ENCODE data around the gene FMNL2. TPM values are rescaled to one million over a fixed set of nuclear protein-coding genes. Genes with fewer than 3 reads are reported as not detected.
A peak's percentile ranks its signal among the peaks of the same experiment; 100 is the strongest.

The FMNL2 gene
- total and polyA plus RNA-seq, 12 donors = 3.3 to 16.0 (median 4.5) TPM

DNA sequence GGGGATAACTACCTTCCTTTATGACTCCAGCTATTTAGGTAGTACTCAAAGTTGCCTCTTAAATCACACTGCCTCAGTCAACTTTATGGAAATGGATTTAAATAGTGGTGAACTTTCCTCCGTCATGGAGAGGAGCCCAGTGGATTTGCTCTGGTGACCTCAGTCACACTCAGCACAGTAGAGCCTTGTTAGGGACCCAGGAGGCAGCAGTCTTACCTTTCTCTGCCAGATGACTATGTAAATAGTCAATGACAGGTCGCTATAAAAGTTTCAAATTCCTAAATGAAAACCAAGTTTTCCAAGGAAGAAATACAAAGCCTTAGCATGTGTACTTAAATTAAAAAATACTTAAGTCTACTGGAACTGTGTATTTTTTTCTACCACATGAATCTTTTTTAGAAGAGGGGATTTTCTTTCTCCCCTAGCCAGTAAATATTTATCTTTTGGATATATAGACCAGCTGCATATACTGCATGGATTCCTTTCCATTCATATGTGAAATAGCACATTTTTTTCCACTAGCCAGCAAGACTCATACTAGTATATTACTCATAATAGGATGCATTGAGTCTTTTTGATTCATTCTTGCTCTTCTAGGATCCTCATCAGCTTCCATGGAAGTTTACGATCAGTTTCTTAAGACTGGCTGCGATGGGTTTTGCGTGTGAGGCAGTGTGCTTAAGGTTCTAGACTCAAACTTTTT lies 147.1 kb downstream of the FMNL2 start:
- no peaks in the 10 kb centered on the region for H3K27me3 ChIP-seq

DNA sequence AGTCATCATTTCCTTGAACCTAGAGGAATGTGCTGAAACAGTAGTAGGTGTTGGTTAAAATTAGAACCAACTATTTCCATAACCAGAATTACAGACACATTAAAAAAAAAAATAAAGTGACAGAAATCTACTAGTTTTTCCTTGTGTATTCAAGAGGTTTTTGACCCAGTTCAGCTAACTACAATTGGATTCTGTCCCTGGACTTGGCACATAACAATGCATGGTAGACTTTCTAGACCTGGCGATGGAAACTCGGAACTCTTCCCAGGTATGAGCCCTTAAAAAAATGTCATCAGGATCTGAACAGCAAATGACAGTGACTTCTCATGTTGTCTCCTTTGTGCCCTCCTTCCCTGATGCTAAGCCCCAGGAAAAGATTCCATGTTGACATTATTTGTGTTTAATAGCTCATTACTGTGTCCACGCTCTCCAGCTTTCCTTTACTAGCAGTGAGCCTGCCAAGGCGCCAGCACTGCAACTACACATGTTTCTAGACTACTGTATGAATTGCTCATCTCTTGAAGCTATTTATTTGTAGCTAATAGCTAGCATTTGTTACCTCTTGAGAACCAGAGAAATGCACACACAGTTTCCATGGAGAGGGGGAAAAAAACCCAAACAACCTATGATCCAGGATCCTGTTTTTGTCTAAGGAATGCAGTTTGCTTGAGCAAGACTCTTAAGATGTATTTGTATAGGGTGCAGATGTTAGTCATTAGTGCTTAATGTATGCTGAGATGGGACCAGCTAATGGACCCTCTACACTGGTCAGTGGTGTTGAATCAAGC lies 148.5 kb downstream of the FMNL2 start:
- DNase-seq = no peak
- TF ChIP-seq, protein P1, sequence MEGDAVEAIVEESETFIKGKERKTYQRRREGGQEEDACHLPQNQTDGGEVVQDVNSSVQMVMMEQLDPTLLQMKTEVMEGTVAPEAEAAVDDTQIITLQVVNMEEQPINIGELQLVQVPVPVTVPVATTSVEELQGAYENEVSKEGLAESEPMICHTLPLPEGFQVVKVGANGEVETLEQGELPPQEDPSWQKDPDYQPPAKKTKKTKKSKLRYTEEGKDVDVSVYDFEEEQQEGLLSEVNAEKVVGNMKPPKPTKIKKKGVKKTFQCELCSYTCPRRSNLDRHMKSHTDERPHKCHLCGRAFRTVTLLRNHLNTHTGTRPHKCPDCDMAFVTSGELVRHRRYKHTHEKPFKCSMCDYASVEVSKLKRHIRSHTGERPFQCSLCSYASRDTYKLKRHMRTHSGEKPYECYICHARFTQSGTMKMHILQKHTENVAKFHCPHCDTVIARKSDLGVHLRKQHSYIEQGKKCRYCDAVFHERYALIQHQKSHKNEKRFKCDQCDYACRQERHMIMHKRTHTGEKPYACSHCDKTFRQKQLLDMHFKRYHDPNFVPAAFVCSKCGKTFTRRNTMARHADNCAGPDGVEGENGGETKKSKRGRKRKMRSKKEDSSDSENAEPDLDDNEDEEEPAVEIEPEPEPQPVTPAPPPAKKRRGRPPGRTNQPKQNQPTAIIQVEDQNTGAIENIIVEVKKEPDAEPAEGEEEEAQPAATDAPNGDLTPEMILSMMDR (IDR thresholded peaks at IDR 0.05) = no peak

More for the DNA sequence above, 147.1 kb downstream of the FMNL2 start:
- DNase-seq (no peak), ATAC-seq (no peak)
- intact Hi-C loops (cut with DNase I) = no loop called here
- H3K9me3 ChIP-seq = no peaks in the 10 kb centered on the region
- TF ChIP-seq, protein P1 (IDR thresholded peaks at IDR 0.05) = no peak
- no peak overlapping the region for H3K4me3 ChIP-seq
- no peaks in the 10 kb centered on the region for H3K36me3 ChIP-seq
- no peak overlapping the region for H3K27ac ChIP-seq
- 93 to 95% methylated on average over 5 of the region's 5 CpGs for WGBS, 2 donors
- peaks cover 0 to 26% (median 8%) of the 10 kb centered on the region in 9 donors for H3K4me1 ChIP-seq

DNA sequence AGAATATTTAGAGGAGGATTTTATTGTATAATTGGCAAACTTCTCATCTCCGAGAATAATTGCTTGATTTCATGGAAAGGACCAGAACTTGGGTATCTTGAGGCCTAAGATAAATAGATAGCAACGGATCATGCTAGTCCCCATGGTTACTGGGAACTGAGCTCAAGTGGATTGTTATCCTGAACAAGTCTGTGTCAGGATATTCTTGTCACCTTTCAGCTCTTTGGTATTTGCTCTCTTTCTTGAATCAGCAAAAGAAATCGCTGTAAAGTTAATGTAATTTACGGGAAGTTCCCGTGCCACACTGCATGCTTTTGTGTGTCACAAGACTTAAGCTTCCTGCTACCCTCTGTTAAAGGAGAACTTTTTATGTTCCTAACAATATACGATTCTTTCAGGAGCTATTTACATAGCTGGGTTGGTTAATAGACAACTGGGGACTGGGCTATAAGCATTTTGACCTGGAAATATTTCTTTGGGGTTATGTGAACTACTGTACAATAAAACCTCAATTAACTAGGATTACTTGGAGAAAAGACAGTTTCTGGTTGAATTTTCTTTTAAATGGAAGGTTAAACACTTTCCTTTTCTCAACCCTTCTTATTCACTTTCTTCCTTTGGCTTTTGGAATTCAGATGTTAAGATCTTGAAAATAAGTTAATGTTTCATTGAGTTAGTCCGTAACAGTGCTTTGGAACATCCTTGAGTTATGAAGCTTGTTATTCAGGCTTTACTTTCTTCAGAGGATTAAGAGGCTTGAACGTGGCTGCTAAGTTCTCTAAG lies 151.2 kb downstream of the FMNL2 start:
- intact Hi-C loops (cut with DNase I) = no loop called here
- no peak overlapping the region for H3K4me3 ChIP-seq
- TF ChIP-seq, protein P1 (IDR thresholded peaks at IDR 0.05) = no peak
- H3K9me3 ChIP-seq = no peaks in the 10 kb centered on the region
- ATAC-seq (peak in 5 of 8 donors; percentile 34 to 63 (median 47)), DNase-seq (no peak)
- peak overlapping the region in 5 of 10 donors; percentile 12 to 75 (median 33) for H3K27ac ChIP-seq
- no peaks in the 10 kb centered on the region for H3K36me3 ChIP-seq
- H3K4me1 ChIP-seq = peaks cover 0 to 37% (median 16%) of the 10 kb centered on the region in 9 donors
- H3K27me3 ChIP-seq = no peaks in the 10 kb centered on the region
- WGBS, 2 donors = 66 to 71% methylated on average over 8 of the region's 8 CpGs

More for the DNA sequence above, 148.5 kb downstream of the FMNL2 start:
- no peaks in the 10 kb centered on the region for H3K9me3 ChIP-seq
- no peak overlapping the region for H3K27ac ChIP-seq
- no peaks in the 10 kb centered on the region for H3K36me3 ChIP-seq
- WGBS, 2 donors = 86 to 97% methylated on average over 4 of the region's 4 CpGs
- intact Hi-C loops (cut with DNase I) = no loop called here
- no peaks in the 10 kb centered on the region for H3K27me3 ChIP-seq
- H3K4me1 ChIP-seq = peaks cover 0 to 26% (median 10%) of the 10 kb centered on the region in 9 donors
- no peak for ATAC-seq
- H3K4me3 ChIP-seq = no peak overlapping the region
